A673 (cell line): Measurements from ENCODE around the gene TACC2.

Experiments used
- CTCF ChIP-seq: fragments of 300-800, 200-600 bp; sonication (generic); conservative IDR thresholded peaks from 2 replicates; pipeline ENCODE4 v1.5.1; 2017; ENCODE audit warnings: low read depth, mild to moderate bottlenecking, antibody characterized with exemption, low read length, moderate library complexity, mixed read lengths
- EZH2 ChIP-seq: fragments of 200-600 bp; sonication (generic); IDR thresholded peaks from 2 replicates; pipeline ENCODE4 v1.6.1; 2017; ENCODE audit warnings: borderline replicate concordance, low read depth, mild to moderate bottlenecking, mixed read lengths, antibody characterized with exemption, low read length; ENCODE audit not compliant: poor library complexity, severe bottlenecking

- TF ChIP-seq CTCF (no peak), EZH2 (no peak)
Observed at GRCh38 chr10:122077311-122077875, 88.4 kb downstream of the TACC2 start.
